Ishikawa (cell line): ENCODE data around the gene EVC2.

Experiments
- CEBPB ChIP-seq: IDR thresholded peaks from 2 replicates; pipeline ENCODE4 v1.6.1; 2012
- CREB1 ChIP-seq: IDR thresholded peaks from 2 replicates; pipeline ENCODE4 v1.6.1; 2012; ENCODE audit warnings: low read depth
- EGR1 ChIP-seq: IDR thresholded peaks from 2 replicates; pipeline ENCODE4 v1.6.1; 2012
- EP300 ChIP-seq: IDR thresholded peaks from 2 replicates; pipeline ENCODE4 v1.6.1; 2012; ENCODE audit warnings: borderline replicate concordance
- FOXM1 ChIP-seq: IDR thresholded peaks from 2 replicates; pipeline ENCODE4 v1.6.1; 2012; ENCODE audit warnings: low read depth, borderline replicate concordance
- MAX ChIP-seq: IDR thresholded peaks from 2 replicates; pipeline ENCODE4 v1.6.1; 2012
- NFIC ChIP-seq: IDR thresholded peaks from 2 replicates; pipeline ENCODE4 v1.6.1; 2012
- RAD21 ChIP-seq: IDR thresholded peaks from 2 replicates; pipeline ENCODE4 v1.6.1; 2012; ENCODE audit warnings: low read depth
- TAF1 ChIP-seq: IDR thresholded peaks from 2 replicates; pipeline ENCODE4 v1.6.1; 2012; ENCODE audit warnings: low read depth, mild to moderate bottlenecking
- TCF12 ChIP-seq: IDR thresholded peaks from 2 replicates; pipeline ENCODE4 v1.6.1; 2012; ENCODE audit warnings: low read depth
- TEAD4 ChIP-seq: IDR thresholded peaks from 2 replicates; pipeline ENCODE4 v1.6.1; 2012
- USF1 ChIP-seq: IDR thresholded peaks from 2 replicates; pipeline ENCODE4 v1.6.1; 2012
- YY1 ChIP-seq: IDR thresholded peaks from 2 replicates; pipeline ENCODE4 v1.6.1; 2012; ENCODE audit warnings: low read depth
- ZBTB7A ChIP-seq: IDR thresholded peaks from 2 replicates; pipeline ENCODE4 v1.6.1; 2012; ENCODE audit warnings: low read depth
- TF ChIP-seq, protein P1 (sequence below): IDR thresholded peaks from 2 replicates; pipeline ENCODE4 v1.6.1; 2012; ENCODE audit warnings: low read depth, mild to moderate bottlenecking

Gene EVC2

DNA sequence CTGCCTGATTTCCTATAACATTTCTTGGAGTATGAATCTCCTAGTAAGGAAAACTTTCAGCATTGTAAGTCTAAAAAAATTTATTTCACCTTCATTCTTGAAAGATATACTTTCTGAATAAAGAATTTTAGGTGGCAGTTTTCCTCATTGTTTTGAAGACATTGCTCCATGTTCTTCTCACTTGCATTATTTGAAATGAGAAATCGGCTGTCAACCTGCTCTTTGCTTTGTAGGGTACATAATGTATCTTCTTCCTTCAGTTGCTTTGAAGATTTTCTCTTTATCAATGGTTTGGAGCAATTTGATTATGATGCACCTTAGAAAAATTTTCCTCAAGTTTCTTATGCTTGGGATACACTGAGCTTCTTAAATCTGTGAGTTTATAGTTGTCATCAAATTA lies 120.3 kb downstream of the EVC2 start:
- no peak for TF ChIP-seq TCF12

DNA sequence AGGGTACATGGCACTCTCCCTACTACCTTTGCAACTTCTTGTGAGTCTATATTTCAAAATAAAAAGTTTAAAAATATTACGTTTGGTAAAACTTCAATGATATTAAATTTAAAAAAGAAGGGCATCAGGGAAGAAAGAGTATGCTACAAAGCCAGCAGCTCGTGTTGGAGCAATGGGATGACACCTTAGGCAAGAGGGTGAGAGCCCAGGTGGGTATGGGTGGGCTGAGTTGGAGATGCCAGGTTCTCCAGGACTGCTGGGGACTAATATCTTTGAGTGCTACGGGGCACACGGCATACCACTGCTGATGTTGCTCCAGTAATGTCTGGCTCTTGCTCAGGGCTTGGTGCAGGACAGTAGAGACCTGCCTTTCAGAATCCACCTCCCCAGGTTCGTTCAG lies 132.4 kb downstream of the EVC2 start:
- TF ChIP-seq EGR1: no peak
- no peak for TF ChIP-seq YY1
- TF ChIP-seq TCF12: no peak
- TF ChIP-seq TAF1: no peak
- TF ChIP-seq, protein P1, sequence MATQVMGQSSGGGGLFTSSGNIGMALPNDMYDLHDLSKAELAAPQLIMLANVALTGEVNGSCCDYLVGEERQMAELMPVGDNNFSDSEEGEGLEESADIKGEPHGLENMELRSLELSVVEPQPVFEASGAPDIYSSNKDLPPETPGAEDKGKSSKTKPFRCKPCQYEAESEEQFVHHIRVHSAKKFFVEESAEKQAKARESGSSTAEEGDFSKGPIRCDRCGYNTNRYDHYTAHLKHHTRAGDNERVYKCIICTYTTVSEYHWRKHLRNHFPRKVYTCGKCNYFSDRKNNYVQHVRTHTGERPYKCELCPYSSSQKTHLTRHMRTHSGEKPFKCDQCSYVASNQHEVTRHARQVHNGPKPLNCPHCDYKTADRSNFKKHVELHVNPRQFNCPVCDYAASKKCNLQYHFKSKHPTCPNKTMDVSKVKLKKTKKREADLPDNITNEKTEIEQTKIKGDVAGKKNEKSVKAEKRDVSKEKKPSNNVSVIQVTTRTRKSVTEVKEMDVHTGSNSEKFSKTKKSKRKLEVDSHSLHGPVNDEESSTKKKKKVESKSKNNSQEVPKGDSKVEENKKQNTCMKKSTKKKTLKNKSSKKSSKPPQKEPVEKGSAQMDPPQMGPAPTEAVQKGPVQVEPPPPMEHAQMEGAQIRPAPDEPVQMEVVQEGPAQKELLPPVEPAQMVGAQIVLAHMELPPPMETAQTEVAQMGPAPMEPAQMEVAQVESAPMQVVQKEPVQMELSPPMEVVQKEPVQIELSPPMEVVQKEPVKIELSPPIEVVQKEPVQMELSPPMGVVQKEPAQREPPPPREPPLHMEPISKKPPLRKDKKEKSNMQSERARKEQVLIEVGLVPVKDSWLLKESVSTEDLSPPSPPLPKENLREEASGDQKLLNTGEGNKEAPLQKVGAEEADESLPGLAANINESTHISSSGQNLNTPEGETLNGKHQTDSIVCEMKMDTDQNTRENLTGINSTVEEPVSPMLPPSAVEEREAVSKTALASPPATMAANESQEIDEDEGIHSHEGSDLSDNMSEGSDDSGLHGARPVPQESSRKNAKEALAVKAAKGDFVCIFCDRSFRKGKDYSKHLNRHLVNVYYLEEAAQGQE: no peak
- no peak for TF ChIP-seq CREB1
- no peak for TF ChIP-seq MAX
- TF ChIP-seq ZBTB7A: no peak
- no peak for TF ChIP-seq EP300
- TF ChIP-seq NFIC: no peak
- no peak for TF ChIP-seq FOXM1
- no peak for TF ChIP-seq USF1
- TF ChIP-seq TEAD4: no peak
- TF ChIP-seq RAD21: no peak
- TF ChIP-seq CEBPB: no peak

DNA sequence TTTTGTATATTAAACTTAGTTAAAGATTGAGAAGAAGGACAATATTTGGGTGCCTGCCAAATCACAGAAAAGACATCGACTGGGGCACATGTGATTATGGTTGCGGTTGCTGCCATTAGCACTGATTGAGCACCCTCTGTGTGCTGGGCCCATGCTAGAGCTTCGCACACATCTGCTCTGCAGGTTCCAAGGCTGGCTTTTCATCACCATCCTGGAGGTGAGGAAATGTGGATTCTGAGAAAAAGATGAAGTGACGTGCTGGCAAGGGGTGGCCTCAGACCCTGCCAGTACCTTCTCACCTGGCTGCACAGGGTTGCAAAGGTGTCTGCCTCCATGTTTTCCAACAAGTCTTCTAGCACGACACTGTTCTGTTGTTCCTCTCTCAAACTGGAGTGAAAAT lies 134.0 kb downstream of the EVC2 start:
- TF ChIP-seq TEAD4: no peak
- no peak for TF ChIP-seq FOXM1
- no peak for TF ChIP-seq EGR1
- no peak for TF ChIP-seq RAD21
- TF ChIP-seq, protein P1: no peak
- TF ChIP-seq TAF1: no peak

GRCh38 chr4:5573965-5574364 lies 134.4 kb downstream of the EVC2 start:
- TF ChIP-seq FOXM1 (no peak), TCF12 (no peak), TEAD4 (no peak), YY1 (no peak), CEBPB (no peak), EP300 (no peak), NFIC (no peak), TAF1 (no peak), USF1 (no peak), MAX (no peak)
- TF ChIP-seq, protein P1: no peak

DNA sequence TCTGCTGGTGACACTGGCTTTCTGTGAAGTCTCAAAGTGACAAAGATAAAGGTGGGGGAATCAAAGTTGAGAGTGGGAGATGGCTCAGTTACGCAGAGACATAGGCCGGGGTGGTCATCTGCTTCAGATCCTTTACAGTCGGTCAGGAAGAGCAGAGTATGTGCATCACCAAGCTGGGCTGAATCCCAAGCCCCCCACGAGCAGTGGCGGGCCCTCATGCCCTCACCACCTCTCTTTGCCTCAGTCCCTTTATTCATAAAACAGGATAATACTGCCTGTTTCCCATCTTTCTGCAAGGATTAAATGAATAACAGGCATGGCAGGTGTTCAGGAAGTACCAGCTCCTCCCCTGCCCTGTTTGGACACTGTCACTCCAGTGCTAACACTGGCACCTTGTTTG lies 135.6 kb downstream of the EVC2 start:
- TF ChIP-seq RAD21: no peak
- no peak for TF ChIP-seq FOXM1
- no peak for TF ChIP-seq CEBPB
- TF ChIP-seq NFIC: no peak
- no peak for TF ChIP-seq EGR1
- TF ChIP-seq EP300: no peak
- TF ChIP-seq, protein P1: no peak
- TF ChIP-seq MAX: no peak
- TF ChIP-seq TCF12: no peak
- no peak for TF ChIP-seq USF1
- TF ChIP-seq CREB1: no peak
- no peak for TF ChIP-seq TEAD4
- TF ChIP-seq YY1: no peak
- no peak for TF ChIP-seq ZBTB7A
- no peak for TF ChIP-seq TAF1
